ENCODE results near the gene RTN4.

GRCh38 chr2:54966165-54966832 lies 84.0 kb downstream of the RTN4 start:
- TF ChIP-seq CEBPB (IDR thresholded peaks at IDR 0.05) (no peak), REST (IDR thresholded peaks at IDR 0.05; ENCODE audit: low read depth) (no peak), YY1 (IDR thresholded peaks at IDR 0.05; ENCODE audit: low read depth) (no peak), TAF1 (IDR thresholded peaks at IDR 0.05; ENCODE audit: low read depth) (no peak), TCF12 (IDR thresholded peaks at IDR 0.05; ENCODE audit: low read depth) (no peak), FOXM1 (IDR thresholded peaks at IDR 0.05; ENCODE audit: borderline replicate concordance, low read depth) (no peak), MAX (IDR thresholded peaks at IDR 0.05) (no peak), EP300 (IDR thresholded peaks at IDR 0.05; ENCODE audit: borderline replicate concordance) (no peak), USF1 (IDR thresholded peaks at IDR 0.05) (no peak), ZBTB7A (IDR thresholded peaks at IDR 0.05; ENCODE audit: low read depth) (no peak), RAD21 (IDR thresholded peaks at IDR 0.05; ENCODE audit: low read depth) (no peak), TEAD4 (IDR thresholded peaks at IDR 0.05) (no peak), CREB1 (IDR thresholded peaks at IDR 0.05; ENCODE audit: low read depth) (no peak)
